Cardiac muscle cell (in vitro differentiated cells and primary cell): Measurements from ENCODE around the gene C6orf89. TPM values are rescaled to one million over a fixed set of nuclear protein-coding genes. Genes with fewer than 3 reads are reported as not detected.

ENCODE experiments used
- DNase-seq, 2 donors: peaks; one replicate each; pipeline versions ENCODE4 v3.0.0 to v3.0.0-alpha.2; 2010 to 2017; ENCODE audit warnings: low read depth in 1 of 2, low spot score in 1 of 2
- H3K27ac ChIP-seq: fragments of 200-600 bp; sonication (generic); 2 replicates; pipeline ENCODE4 v1.5.1; 2016
- H3K27me3 ChIP-seq: fragments of 200-600 bp; sonication (generic); 2 replicates; pipeline ENCODE4 v1.6.0; 2016; ENCODE audit warnings: control low read depth
- H3K36me3 ChIP-seq: fragments of 200-600 bp; sonication (generic); 2 replicates; pipeline ENCODE4 v1.5.1; 2016; ENCODE audit warnings: control low read depth
- H3K4me1 ChIP-seq: fragments of 200-600 bp; sonication (generic); 2 replicates; pipeline ENCODE4 v1.8.1; 2017; ENCODE audit warnings: low read depth, mild to moderate bottlenecking, mixed run types
- H3K4me3 ChIP-seq: fragments of 200-600 bp; sonication (generic); 2 replicates; pipeline ENCODE4 v1.5.1; 2016; ENCODE audit warnings: mild to moderate bottlenecking
- H3K9me3 ChIP-seq: fragments of 200-600 bp; sonication (generic); 2 replicates; pipeline ENCODE4 v1.5.1; 2017; ENCODE audit warnings: low read depth, mild to moderate bottlenecking, control low read depth
- polyA plus RNA-seq: library from polyadenylated mRNA; unstranded; fragments of >200 nt; fragmentation: Nextera tagmentation; extraction: Ambion mirVana; gene quantifications from 2 replicates; pipeline ENCODE4 v1.2.1, GENCODE V29; 2016
- total RNA-seq: library from RNA; depleted of rRNA; stranded (reverse); fragments of >200 nt; gene quantifications from 2 replicates; pipeline ENCODE4 v1.2.3, GENCODE V29; 2016
- TF ChIP-seq, protein P1 (sequence below): IDR thresholded peaks from 2 replicates; pipeline ENCODE4 v1.5.1; 2012; ENCODE audit warnings: low read depth, mild to moderate bottlenecking, low read length

The C6orf89 gene
- total and polyA plus RNA-seq, 2 experiments from 2014 or later: 27.6 to 28.6 TPM

- DNase-seq: no peak
- no peak overlapping the region for H3K4me3 ChIP-seq
- H3K27me3 ChIP-seq: no peaks in the 10 kb centered on the region
- H3K4me1 ChIP-seq: peaks cover 31% of the 10 kb centered on the region
- no peaks in the 10 kb centered on the region for H3K9me3 ChIP-seq
- TF ChIP-seq, protein P1, sequence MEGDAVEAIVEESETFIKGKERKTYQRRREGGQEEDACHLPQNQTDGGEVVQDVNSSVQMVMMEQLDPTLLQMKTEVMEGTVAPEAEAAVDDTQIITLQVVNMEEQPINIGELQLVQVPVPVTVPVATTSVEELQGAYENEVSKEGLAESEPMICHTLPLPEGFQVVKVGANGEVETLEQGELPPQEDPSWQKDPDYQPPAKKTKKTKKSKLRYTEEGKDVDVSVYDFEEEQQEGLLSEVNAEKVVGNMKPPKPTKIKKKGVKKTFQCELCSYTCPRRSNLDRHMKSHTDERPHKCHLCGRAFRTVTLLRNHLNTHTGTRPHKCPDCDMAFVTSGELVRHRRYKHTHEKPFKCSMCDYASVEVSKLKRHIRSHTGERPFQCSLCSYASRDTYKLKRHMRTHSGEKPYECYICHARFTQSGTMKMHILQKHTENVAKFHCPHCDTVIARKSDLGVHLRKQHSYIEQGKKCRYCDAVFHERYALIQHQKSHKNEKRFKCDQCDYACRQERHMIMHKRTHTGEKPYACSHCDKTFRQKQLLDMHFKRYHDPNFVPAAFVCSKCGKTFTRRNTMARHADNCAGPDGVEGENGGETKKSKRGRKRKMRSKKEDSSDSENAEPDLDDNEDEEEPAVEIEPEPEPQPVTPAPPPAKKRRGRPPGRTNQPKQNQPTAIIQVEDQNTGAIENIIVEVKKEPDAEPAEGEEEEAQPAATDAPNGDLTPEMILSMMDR: no peak
- H3K27ac ChIP-seq: peak overlapping the region; percentile 21
- no peaks in the 10 kb centered on the region for H3K36me3 ChIP-seq
These were observed 70.1 kb downstream of the C6orf89 start for GRCh38 chr6:36955671-36956445.

- peaks cover 31% of the 10 kb centered on the region for H3K4me1 ChIP-seq
- H3K4me3 ChIP-seq: no peak overlapping the region
- no peaks in the 10 kb centered on the region for H3K9me3 ChIP-seq
- no peaks in the 10 kb centered on the region for H3K27me3 ChIP-seq
- TF ChIP-seq, protein P1: no peak
- DNase-seq: no peak
- no peak overlapping the region for H3K27ac ChIP-seq
- H3K36me3 ChIP-seq: no peaks in the 10 kb centered on the region
These were observed 70.7 kb downstream of the C6orf89 start for GRCh38 chr6:36956446-36956820.

- DNase-seq: no peak
- Histone ChIP-seq H3K27ac (no peak overlapping the region), H3K4me3 (no peak overlapping the region), H3K27me3 (no peaks in the 10 kb centered on the region), H3K4me1 (peaks cover 31% of the 10 kb centered on the region), H3K36me3 (no peaks in the 10 kb centered on the region), H3K9me3 (no peaks in the 10 kb centered on the region)
- TF ChIP-seq, protein P1: no peak
These were observed 72.1 kb downstream of the C6orf89 start for GRCh38 chr6:36957773-36958271.

GRCh38 chr6:36958775-36959554, 73.2 kb downstream of the C6orf89 start:
- no peak overlapping the region for H3K27ac ChIP-seq
- H3K4me1 ChIP-seq: peaks cover 30% of the 10 kb centered on the region
- TF ChIP-seq, protein P1: no peak
- H3K9me3 ChIP-seq: no peaks in the 10 kb centered on the region
- H3K27me3 ChIP-seq: no peaks in the 10 kb centered on the region
- no peak overlapping the region for H3K4me3 ChIP-seq
- DNase-seq: no peak
- no peaks in the 10 kb centered on the region for H3K36me3 ChIP-seq

- peaks cover 29% of the 10 kb centered on the region for H3K4me1 ChIP-seq
- no peaks in the 10 kb centered on the region for H3K9me3 ChIP-seq
- H3K36me3 ChIP-seq: no peaks in the 10 kb centered on the region
- no peaks in the 10 kb centered on the region for H3K27me3 ChIP-seq
- no peak overlapping the region for H3K4me3 ChIP-seq
- TF ChIP-seq, protein P1: no peak
- H3K27ac ChIP-seq: no peak overlapping the region
- no peak for DNase-seq
These were observed 74.0 kb downstream of the C6orf89 start for GRCh38 chr6:36959555-36960250.
